H1 (cell line): Measurements from ENCODE around the gene AOC1. TPM values are rescaled to one million over a fixed set of nuclear protein-coding genes. Genes with fewer than 3 reads are reported as not detected.

ENCODE experiments used
- CTCF ChIA-PET: fragments of 300-600 bp; sonication (Branson Sonifier 250); formaldehyde crosslinking; loops from one replicate; lab custom pipeline; 2021; ENCODE audit not compliant: partially characterized antibody; lab: Charles Lee
- POLR2A ChIA-PET: fragments of 300-600 bp; sonication (Branson Sonifier 250); formaldehyde crosslinking; loops from one replicate; lab custom pipeline; 2021; ENCODE audit warnings: inconsistent platforms; ENCODE audit not compliant: partially characterized antibody; lab: Charles Lee
- DNase-seq, 2 experiments: peaks; one replicate each; pipeline versions ENCODE4 v3.0.0 to v3.0.0-alpha.2; 2010 to 2022; ENCODE audit warnings: low spot score in 2 of 2, low read depth in 1 of 2, mixed read lengths in 1 of 2
- FAIRE-seq: peaks from 2 replicates; lab custom pipeline; 2011; peaks lifted over from hg19 to GRCh38; lab: Jason Lieb, UNC
- H2AFZ ChIP-seq: 2 replicates; pipeline ENCODE4 v1.8.1; 2012; ENCODE audit warnings: low read length, inconsistent platforms
- H2AK5ac ChIP-seq: 2 replicates; pipeline ENCODE4 v1.6.1; 2013; ENCODE audit warnings: low read depth, low read length
- H2BK120ac ChIP-seq: replicated peaks from 2 replicates; pipeline ENCODE3; 2013; ENCODE audit warnings: low read depth, low read length, inconsistent platforms
- H2BK12ac ChIP-seq: 2 replicates; pipeline ENCODE4 v1.6.1; 2013; ENCODE audit warnings: low read depth, low read length
- H2BK15ac ChIP-seq: 2 replicates; pipeline ENCODE4 v1.6.1; 2013; ENCODE audit warnings: low read length
- H2BK20ac ChIP-seq: 2 replicates; pipeline ENCODE4 v1.6.1; 2013; ENCODE audit warnings: low read length
- H2BK5ac ChIP-seq: 2 replicates; pipeline ENCODE4 v1.6.1; 2013; ENCODE audit warnings: low read depth, low read length
- H3K14ac ChIP-seq: 2 replicates; pipeline ENCODE4 v1.6.1; 2013; ENCODE audit warnings: inconsistent platforms; ENCODE audit not compliant: insufficient read length
- H3K18ac ChIP-seq: 2 replicates; pipeline ENCODE4 v1.6.1; 2013; ENCODE audit warnings: low read length; ENCODE audit errors: extremely low read depth
- H3K23ac ChIP-seq: 2 replicates; pipeline ENCODE4 v1.6.1; 2013; ENCODE audit warnings: inconsistent platforms; ENCODE audit not compliant: insufficient read length
- H3K23me2 ChIP-seq: 2 replicates; pipeline ENCODE4 v1.6.1; 2013; ENCODE audit warnings: low read depth, low read length
- H3K27ac ChIP-seq: 2 replicates; pipeline ENCODE4 v1.6.1; 2011; ENCODE audit warnings: low read depth, low read length, inconsistent platforms
- H3K27me3 ChIP-seq, 4 experiments: replicated peaks in 1 of 4; 1 replicate in 1 of 4; 2 replicates in 3 of 4; pipeline versions ENCODE4 v1.6.1 to v1.8.1; 2011 to 2013; ENCODE audit warnings: low read length in 3 of 4, mild to moderate bottlenecking in 3 of 4, inconsistent platforms in 2 of 4, mixed read lengths in 2 of 4, moderate library complexity in 1 of 4; ENCODE audit not compliant: control insufficient read depth in 3 of 4, insufficient read depth in 3 of 4; ENCODE audit errors: extremely low read depth in 1 of 4
- H3K36me3 ChIP-seq, 4 experiments: 2 replicates each; pipeline versions ENCODE4 v1.6.1 to v1.8.1; 2011 to 2013; ENCODE audit warnings: mild to moderate bottlenecking in 4 of 4, low read length in 3 of 4, moderate library complexity in 2 of 4, control low read depth in 1 of 4, inconsistent platforms in 1 of 4; ENCODE audit not compliant: insufficient read depth in 4 of 4, control insufficient read depth in 2 of 4
- H3K4ac ChIP-seq: replicated peaks from 2 replicates; pipeline ENCODE3; 2013; ENCODE audit warnings: low read length, low read depth, mixed read lengths, inconsistent platforms; ENCODE audit not compliant: insufficient read length
- H3K4me1 ChIP-seq, 4 experiments: replicated peaks in 1 of 4; 1 replicate in 1 of 4; 2 replicates in 3 of 4; pipeline versions ENCODE4 v1.6.1 to v1.8.1; 2011 to 2013; ENCODE audit warnings: low read length in 3 of 4, inconsistent platforms in 2 of 4, mixed read lengths in 1 of 4; ENCODE audit not compliant: insufficient read depth in 4 of 4, control insufficient read depth in 3 of 4
- H3K4me2 ChIP-seq, 2 experiments: 2 replicates each; pipeline versions ENCODE4 v1.6.1 to v1.8.1; 2011 to 2013; ENCODE audit warnings: low read depth in 2 of 2, low read length in 2 of 2, control low read depth in 1 of 2, inconsistent platforms in 1 of 2, mild to moderate bottlenecking in 1 of 2; ENCODE audit not compliant: insufficient read depth in 1 of 2
- H3K4me3 ChIP-seq, 4 experiments: fragments of 200-600, 300-600 bp in 1 of 4; sonication (generic), shearing (Covaris generic), sonication (Bioruptor Twin) in 1 of 4; 2 replicates each; pipeline versions ENCODE4 v1.5.1 to v1.8.1; 2011 to 2016; ENCODE audit warnings: low read length in 4 of 4, low read depth in 3 of 4, control low read depth in 2 of 4, inconsistent platforms in 2 of 4, mild to moderate bottlenecking in 2 of 4, mixed read lengths in 1 of 4, moderate library complexity in 1 of 4; ENCODE audit not compliant: insufficient read depth in 2 of 4; ENCODE audit errors: extremely low read depth in 1 of 4
- H3K56ac ChIP-seq: replicated peaks from 2 replicates; pipeline ENCODE3; 2013; ENCODE audit warnings: low read depth, mild to moderate bottlenecking, mixed read lengths, low read length, inconsistent platforms; ENCODE audit not compliant: insufficient read length
- H3K79me1 ChIP-seq: 2 replicates; pipeline ENCODE4 v1.6.1; 2013; ENCODE audit warnings: low read depth, low read length, control low read depth
- H3K79me2 ChIP-seq, 2 experiments: 2 replicates each; pipeline versions ENCODE4 v1.6.1 to v1.8.1; 2012 to 2013; ENCODE audit warnings: low read length in 2 of 2, mild to moderate bottlenecking in 2 of 2, inconsistent platforms in 1 of 2; ENCODE audit not compliant: insufficient read depth in 2 of 2, control insufficient read depth in 1 of 2
- H3K9ac ChIP-seq, 4 experiments: replicated peaks in 1 of 4; 1 replicate in 1 of 4; 2 replicates in 3 of 4; pipeline versions ENCODE4 v1.6.1 to v1.8.1; 2011 to 2013; ENCODE audit warnings: low read depth in 3 of 4, low read length in 3 of 4, control low read depth in 2 of 4, mild to moderate bottlenecking in 2 of 4, moderate library complexity in 2 of 4, inconsistent platforms in 1 of 4; ENCODE audit errors: extremely low read depth in 1 of 4
- H3K9me3 ChIP-seq, 2 experiments: 2 replicates each; pipeline versions ENCODE4 v1.6.1 to v1.8.1; 2012 to 2013; ENCODE audit warnings: mild to moderate bottlenecking in 2 of 2, moderate library complexity in 2 of 2, control low read depth in 1 of 2, inconsistent platforms in 1 of 2, low read depth in 1 of 2, low read length in 1 of 2, mixed read lengths in 1 of 2; ENCODE audit not compliant: insufficient read depth in 2 of 2
- H4K20me1 ChIP-seq, 2 experiments: replicated peaks in 1 of 2; 2 replicates each; pipeline versions ENCODE3 to v1.8.1; 2011 to 2013; ENCODE audit warnings: inconsistent platforms in 2 of 2, low read length in 2 of 2, mild to moderate bottlenecking in 1 of 2; ENCODE audit not compliant: insufficient read depth in 2 of 2, control insufficient read depth in 1 of 2
- H4K5ac ChIP-seq: 2 replicates; pipeline ENCODE4 v1.6.1; 2013; ENCODE audit warnings: low read length, low read depth, mixed read lengths, inconsistent platforms; ENCODE audit not compliant: insufficient read length
- H4K8ac ChIP-seq: 2 replicates; pipeline ENCODE4 v1.8.0; 2013; ENCODE audit warnings: mild to moderate bottlenecking, moderate library complexity, low read length, inconsistent platforms; ENCODE audit not compliant: insufficient read depth; ENCODE audit errors: extremely low read depth
- H4K91ac ChIP-seq: replicated peaks from 2 replicates; pipeline ENCODE3; 2013; ENCODE audit warnings: low read length, mixed read lengths, inconsistent platforms; ENCODE audit not compliant: insufficient read length
- ASH2L ChIP-seq: fragments of 200-600, 300-600 bp; sonication (generic); IDR thresholded peaks from one replicate; pipeline ENCODE4 v1.7.1; 2017; ENCODE audit warnings: low read length
- BACH1 ChIP-seq: IDR thresholded peaks from 2 replicates; pipeline ENCODE4 v1.6.1; 2012; ENCODE audit warnings: low read length, improper control_type of control experiment
- BRCA1 ChIP-seq: IDR thresholded peaks from 2 replicates; pipeline ENCODE4 v1.6.1; 2012; ENCODE audit warnings: low read depth, low read length, improper control_type of control experiment
- EZH2 ChIP-seq: fragments of 200-600 bp; sonication (generic); IDR thresholded peaks from 2 replicates; pipeline ENCODE4 v1.7.1; 2012; ENCODE audit warnings: low read depth, mild to moderate bottlenecking, moderate library complexity, low read length, inconsistent platforms; ENCODE audit not compliant: severe bottlenecking
- HDAC6 ChIP-seq: IDR thresholded peaks from one replicate; pipeline ENCODE4 v1.7.1; 2012; ENCODE audit warnings: low read depth, mild to moderate bottlenecking, inconsistent platforms, low read length, moderate library complexity
- KDM1A ChIP-seq: fragments of 200-600, 300-600 bp; sonication (generic); IDR thresholded peaks from 2 replicates; pipeline ENCODE4 v1.7.1; 2016; ENCODE audit warnings: mild to moderate bottlenecking, low read length, borderline replicate concordance
- SAP30 ChIP-seq: fragments of 300-600 bp; sonication (generic); IDR thresholded peaks from 2 replicates; pipeline ENCODE4 v1.7.1; 2012; ENCODE audit warnings: low read length, moderate library complexity, mild to moderate bottlenecking, inconsistent platforms; ENCODE audit not compliant: insufficient read depth, insufficient replicate concordance
- SIN3A ChIP-seq, 2 experiments: IDR thresholded peaks in 1 of 2; conservative IDR thresholded peaks in 1 of 2; 2 replicates each; pipeline ENCODE4 v1.6.1; 2011 to 2012; ENCODE audit warnings: low read length in 2 of 2, improper control_type of control experiment in 1 of 2, low read depth in 1 of 2, mild to moderate bottlenecking in 1 of 2
- TAF7 ChIP-seq: optimal IDR thresholded peaks from 2 replicates; pipeline ENCODE3; 2011; ENCODE audit warnings: low read depth, mild to moderate bottlenecking, inconsistent platforms, low read length, moderate library complexity, borderline replicate concordance
- WGBS, 2 experiments: shearing (Covaris generic) in 1 of 2; methylation state at CpG; one replicate each; pipeline versions ENCODE4 v1.1.6 to v1.1.7; 2013 to 2015; ENCODE audit warnings: low lambda C conversion rate in 2 of 2, mixed read lengths in 2 of 2, inconsistent platforms in 1 of 2, low coverage in 1 of 2, missing lambda C conversion rate in 1 of 2; ENCODE audit not compliant: insufficient replicate concordance in 2 of 2, insufficient coverage in 1 of 2, insufficient read length in 1 of 2; ENCODE audit errors: extremely low coverage in 1 of 2, missing lambda C conversion rate in 1 of 2; 5-methylcytosine and 5-hydroxymethylcytosine counted together
- polyA plus RNA-seq, 7 experiments: library from polyadenylated mRNA; depleted of rRNA in 3 of 7; stranded (reverse) in 5 of 7; unstranded in 2 of 7; fragments of >200 nt in 5 of 7; fragments of 200-250 nt in 2 of 7; gene quantifications; 1 replicate in 5 of 7; 2 replicates in 1 of 7; 4 replicates in 1 of 7; pipeline versions ENCODE4 v1.2.1 to v1.2.3, GENCODE V29; 2011 to 2013; ENCODE audit warnings: missing spikeins in 2 of 7, mixed read lengths in 2 of 7
- total RNA-seq: library from RNA; stranded (reverse); fragmentation: NEBNext Ultra II Directional; extraction: Animal tissue kit (Norgen Biotek cat#: 25700); gene quantifications from 2 replicates; pipeline ENCODE4 v1.2.1, GENCODE V29; 2021

AOC1 gene
- total and polyA plus RNA-seq, 2 of the 8 experiments (the other 6 are each of a cell fraction or from before 2014, with no cell fraction given), result 0.15 to 0.17 TPM

DNA sequence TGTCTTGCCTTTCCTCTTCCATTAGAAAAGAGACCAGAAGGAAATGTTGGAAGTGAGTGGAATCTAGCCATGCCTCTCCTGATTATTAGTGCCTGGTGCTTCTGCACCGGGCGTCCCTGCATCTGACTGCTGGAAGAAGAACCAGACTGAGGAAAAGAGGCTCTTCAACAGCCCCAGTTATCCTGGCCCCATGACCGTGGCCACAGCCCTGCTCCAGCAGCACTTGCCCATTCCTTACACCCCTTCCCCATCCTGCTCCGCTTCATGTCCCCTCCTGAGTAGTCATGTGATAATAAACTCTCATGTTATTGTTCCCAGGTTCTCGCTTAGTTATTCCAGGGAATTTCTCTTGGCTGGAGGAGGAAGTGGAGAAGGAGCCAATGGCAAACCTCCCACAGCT is 47.5 kb upstream of the AOC1 start:
- Histone ChIP-seq H2BK20ac (no peak overlapping the region), H2BK15ac (no peak overlapping the region), H3K23me2 (peaks cover 14% of the 10 kb centered on the region), H3K4me2 (no peak overlapping the region), H4K91ac (no peak overlapping the region), H3K4me3 (no peak overlapping the region), H3K4ac (no peak overlapping the region), H3K56ac (no peak overlapping the region), H3K9me3 (peaks cover 0 to 15% of the 10 kb centered on the region in 2 experiments; a peak in 3 of 4 replicates), H2AFZ (no peak overlapping the region), H3K18ac (no peak overlapping the region), H3K27me3 (peaks cover 28 to 33% (median 32%) of the 10 kb centered on the region in 4 experiments), H2BK120ac (no peak overlapping the region), H3K79me2 (no peaks in the 10 kb centered on the region), H4K20me1 (no peaks in the 10 kb centered on the region), H3K27ac (no peak overlapping the region), H4K5ac (no peak overlapping the region), H3K14ac (no peak overlapping the region), H3K9ac (no peak overlapping the region), H4K8ac (no peak overlapping the region), H2BK12ac (no peak overlapping the region), H3K79me1 (no peaks in the 10 kb centered on the region), H2AK5ac (no peak overlapping the region), H3K36me3 (peaks cover 0 to 11% (median 0%) of the 10 kb centered on the region in 4 experiments; a peak in 2 of 8 replicates), H3K23ac (no peak overlapping the region), H3K4me1 (peaks cover 0 to 8% (median 2%) of the 10 kb centered on the region in 4 experiments; a peak in 5 of 7 replicates), H2BK5ac (no peak overlapping the region)
- no peak for DNase-seq
- WGBS, 2 experiments, result 93% methylated on average over 5 of the region's 5 CpGs; no CpG with 5 or more reads in 1 of the 2 experiments
- no peak for FAIRE-seq
- CTCF ChIA-PET, result no interaction called here
- POLR2A ChIA-PET, result no interaction called here
- TF ChIP-seq SIN3A (conservative IDR thresholded peaks at IDR 0.05 in 1 of 2, IDR thresholded peaks at IDR 0.05 in 1 of 2; ENCODE audit: low read depth in 1 of 2, low read length in 2 of 2) (no peak), HDAC6 (no peak), EZH2 (no peak), KDM1A (no peak), BACH1 (no peak), TAF7 (no peak), ASH2L (no peak), SAP30 (no peak), BRCA1 (no peak)
